IMR-90 (cell line): ENCODE results near the gene UCK2. TPM values are rescaled to one million over a fixed set of nuclear protein-coding genes. Genes with fewer than 3 reads are reported as not detected.

ENCODE experiments used
- ATAC-seq: fragments of 200-7000 bp; cut with Tn5 transposase; 2 replicates; pipeline ENCODE4 v1.9.1; 2020; ENCODE audit warnings: low read depth, mild to moderate bottlenecking, moderate library complexity
- BruUV-seq: library from RNA; stranded (reverse); fragments of 400-500 nt; replicated peaks from 2 replicates; lab custom pipeline; 2021; lab: Mats Ljungman, UMichigan
- CTCF ChIA-PET: fragments of 300-600 bp; formaldehyde crosslinking; extraction: SDS; loops from one replicate; lab custom pipeline; 2021; ENCODE audit warnings: antibody characterized with exemption; lab: Yijun Ruan, JAX
- POLR2A ChIA-PET: fragments of 300-600 bp; sonication (Branson Sonifier 250); formaldehyde crosslinking; loops from one replicate; lab custom pipeline; 2022; ENCODE audit warnings: antibody characterized with exemption; ENCODE audit not compliant: unreplicated experiment; lab: Charles Lee
- DNase-seq: peaks from one replicate; pipeline ENCODE4 v3.0.0; 2013
- H2AFZ ChIP-seq: replicated peaks from 2 replicates; pipeline ENCODE3; 2013; ENCODE audit warnings: low read length, mild to moderate bottlenecking; ENCODE audit not compliant: poor library complexity
- H2AK5ac ChIP-seq: 2 replicates; pipeline ENCODE4 v1.6.1; 2013; ENCODE audit warnings: low read depth, low read length, inconsistent platforms
- H2AK9ac ChIP-seq: replicated peaks from 2 replicates; pipeline ENCODE3; 2013; ENCODE audit warnings: mild to moderate bottlenecking, low read depth, low read length, moderate library complexity; ENCODE audit not compliant: poor library complexity
- H2BK120ac ChIP-seq: 2 replicates; pipeline ENCODE4 v1.6.1; 2013; ENCODE audit warnings: low read depth, low read length, inconsistent platforms
- H2BK15ac ChIP-seq: 3 replicates; pipeline ENCODE4 v1.6.1; 2013; ENCODE audit warnings: low read depth, low read length, inconsistent platforms
- H2BK20ac ChIP-seq: 2 replicates; pipeline ENCODE4 v1.6.1; 2013; ENCODE audit warnings: low read depth, mild to moderate bottlenecking, inconsistent platforms, low read length, moderate library complexity
- H2BK5ac ChIP-seq: 2 replicates; pipeline ENCODE4 v1.6.1; 2013; ENCODE audit warnings: mild to moderate bottlenecking, low read depth, low read length, inconsistent platforms; ENCODE audit not compliant: poor library complexity, severe bottlenecking
- H3K14ac ChIP-seq: replicated peaks from 2 replicates; pipeline ENCODE4 v1.6.1; 2013; ENCODE audit warnings: low read depth, low read length, inconsistent platforms
- H3K18ac ChIP-seq: 2 replicates; pipeline ENCODE4 v1.6.1; 2013; ENCODE audit warnings: low read depth, low read length, control low read depth
- H3K23ac ChIP-seq: 2 replicates; pipeline ENCODE4 v1.6.1; 2013; ENCODE audit warnings: low read depth, low read length, inconsistent platforms
- H3K27ac ChIP-seq: 2 replicates; pipeline ENCODE4 v1.5.1; 2013; ENCODE audit warnings: mild to moderate bottlenecking, control low read depth, low read length; ENCODE audit not compliant: insufficient read depth
- H3K27me3 ChIP-seq: 2 replicates; pipeline ENCODE4 v1.6.1; 2013; ENCODE audit warnings: low read length; ENCODE audit not compliant: control insufficient read depth, insufficient read depth
- H3K36me3 ChIP-seq: 2 replicates; pipeline ENCODE4 v1.6.1; 2013; ENCODE audit warnings: low read length, mixed read lengths; ENCODE audit not compliant: control insufficient read depth, insufficient read depth
- H3K4ac ChIP-seq: 2 replicates; pipeline ENCODE4 v1.6.1; 2013; ENCODE audit warnings: low read depth, low read length, inconsistent platforms
- H3K4me1 ChIP-seq: 2 replicates; pipeline ENCODE4 v1.6.1; 2013; ENCODE audit warnings: low read length, mixed read lengths; ENCODE audit not compliant: control insufficient read depth, insufficient read depth
- H3K4me2 ChIP-seq: 2 replicates; pipeline ENCODE4 v1.6.1; 2013; ENCODE audit warnings: low read depth, mild to moderate bottlenecking, control low read depth, low read length, moderate library complexity
- H3K4me3 ChIP-seq: 2 replicates; pipeline ENCODE4 v1.5.1; 2013; ENCODE audit warnings: low read depth, mild to moderate bottlenecking, control low read depth, low read length, moderate library complexity; ENCODE audit not compliant: insufficient read depth
- H3K56ac ChIP-seq: 2 replicates; pipeline ENCODE4 v1.6.1; 2013; ENCODE audit warnings: low read length, inconsistent platforms; ENCODE audit not compliant: insufficient read depth; ENCODE audit errors: extremely low read depth
- H3K79me1 ChIP-seq, 2 experiments: 2 replicates each; pipeline ENCODE4 v1.6.1; 2013; ENCODE audit warnings: low read length in 2 of 2, inconsistent platforms in 1 of 2, low read depth in 1 of 2
- H3K9ac ChIP-seq: 2 replicates; pipeline ENCODE4 v1.6.1; 2013; ENCODE audit warnings: low read depth, low read length, control low read depth
- H3K9me1 ChIP-seq: 2 replicates; pipeline ENCODE4 v1.6.1; 2013; ENCODE audit warnings: low read length, inconsistent platforms; ENCODE audit not compliant: insufficient read depth
- H3K9me3 ChIP-seq: 2 replicates; pipeline ENCODE4 v1.6.1; 2013; ENCODE audit warnings: low read length; ENCODE audit not compliant: control insufficient read depth, insufficient read depth
- H4K20me1 ChIP-seq: 2 replicates; pipeline ENCODE4 v1.6.1; 2013; ENCODE audit warnings: low read length, inconsistent platforms; ENCODE audit not compliant: insufficient read depth
- H4K5ac ChIP-seq: 2 replicates; pipeline ENCODE4 v1.6.1; 2013; ENCODE audit warnings: mild to moderate bottlenecking, low read depth, low read length, control low read depth
- H4K8ac ChIP-seq, 2 experiments: 2 replicates each; pipeline ENCODE4 v1.6.1; 2013; ENCODE audit warnings: low read depth in 2 of 2, low read length in 2 of 2, control low read depth in 1 of 2, inconsistent platforms in 1 of 2
- H4K91ac ChIP-seq: 2 replicates; pipeline ENCODE4 v1.6.1; 2013; ENCODE audit warnings: low read depth, low read length, inconsistent platforms; ENCODE audit not compliant: insufficient read depth
- BHLHE40 ChIP-seq: fragments of 150-350 bp; IDR thresholded peaks from 2 replicates; pipeline ENCODE4 v1.6.1; 2016; ENCODE audit warnings: mild to moderate bottlenecking, low read depth, low read length
- CEBPB ChIP-seq: IDR thresholded peaks from 2 replicates; pipeline ENCODE4 v1.6.1; 2012; ENCODE audit warnings: low read depth, low read length, improper control_type of control experiment
- CHD1 ChIP-seq: IDR thresholded peaks from 2 replicates; pipeline ENCODE4 v1.6.1; 2012; ENCODE audit warnings: low read depth, low read length, improper control_type of control experiment
- FOS ChIP-seq: fragments of 150-350 bp; IDR thresholded peaks from 2 replicates; pipeline ENCODE4 v1.6.1; 2016; ENCODE audit warnings: low read depth, low read length
- MAFK ChIP-seq: IDR thresholded peaks from 2 replicates; pipeline ENCODE4 v1.6.1; 2012; ENCODE audit warnings: low read depth, low read length, improper control_type of control experiment
- MAZ ChIP-seq: IDR thresholded peaks from 2 replicates; pipeline ENCODE4 v1.6.1; 2012; ENCODE audit warnings: low read depth, mild to moderate bottlenecking, low read length, improper control_type of control experiment, moderate library complexity, borderline replicate concordance
- MXI1 ChIP-seq: IDR thresholded peaks from 2 replicates; pipeline ENCODE4 v1.6.1; 2012; ENCODE audit warnings: low read depth, mild to moderate bottlenecking, low read length, moderate library complexity, borderline replicate concordance
- NFE2L2 ChIP-seq: fragments of 150-350 bp; IDR thresholded peaks from 2 replicates; pipeline ENCODE4 v1.6.1; 2016; ENCODE audit warnings: low read depth, mild to moderate bottlenecking, low read length
- POLR2A ChIP-seq: IDR thresholded peaks from 2 replicates; pipeline ENCODE4 v1.6.1; 2012; ENCODE audit warnings: mild to moderate bottlenecking, low read depth, low read length
- RAD21 ChIP-seq: IDR thresholded peaks from 2 replicates; pipeline ENCODE4 v1.6.1; 2012; ENCODE audit warnings: low read length, improper control_type of control experiment
- RCOR1 ChIP-seq: IDR thresholded peaks from 2 replicates; pipeline ENCODE4 v1.6.1; 2012; ENCODE audit warnings: mild to moderate bottlenecking, low read length, improper control_type of control experiment; ENCODE audit not compliant: insufficient replicate concordance
- RFX5 ChIP-seq: IDR thresholded peaks from 2 replicates; pipeline ENCODE4 v1.8.0; 2012; ENCODE audit warnings: low read depth, mild to moderate bottlenecking, low read length, moderate library complexity
- SMC3 ChIP-seq: fragments of 150-350 bp; IDR thresholded peaks from 2 replicates; pipeline ENCODE4 v1.6.1; 2016; ENCODE audit warnings: low read depth, mild to moderate bottlenecking, antibody characterized with exemption, low read length, moderate library complexity
- WGBS, 2 experiments: methylation state at CpG; one replicate each; pipeline versions ENCODE4 v1.1.5 to v1.1.7; 2013; ENCODE audit warnings: missing lambda C conversion rate in 2 of 2; ENCODE audit not compliant: insufficient read length in 1 of 2; ENCODE audit errors: extremely low coverage in 2 of 2; 5-methylcytosine and 5-hydroxymethylcytosine counted together
- dilution Hi-C: fragments of 300-500 bp; cut with HindIII; formaldehyde crosslinking; loops from one replicate; pipeline ENCODE4 v1.14.3; 2018; ENCODE audit warnings: low sequenced_read_pairs; ENCODE audit not compliant: unreplicated experiment
- in situ Hi-C: fragments of 300-500 bp; cut with MboI; formaldehyde crosslinking; loops from 3 replicates; pipeline ENCODE4 v1.14.3; 2019; ENCODE audit warnings: low sequenced_read_pairs, inconsistent platforms, mixed read lengths
- intact Hi-C: fragments of 100-400 bp; cut with micrococcal nuclease; formaldehyde crosslinking; loops from 2 replicates; pipeline ENCODE4 v1.10.0; 2022
- polyA plus RNA-seq, 3 experiments: library from polyadenylated mRNA; depleted of rRNA; stranded (reverse); fragments of >200 nt; gene quantifications; 2 replicates each; pipeline ENCODE4 v1.2.3, GENCODE V29; 2012; ENCODE audit warnings: low replicate concordance in 1 of 3
- total RNA-seq: library from RNA; depleted of rRNA; stranded (reverse); fragments of >200 nt; gene quantifications from 2 replicates; pipeline ENCODE4 v1.2.3, GENCODE V29; 2012
- TF ChIP-seq, protein P1 (sequence below): fragments of 150-350 bp; IDR thresholded peaks from 2 replicates; pipeline ENCODE4 v1.6.1; 2017; ENCODE audit warnings: mild to moderate bottlenecking, antibody characterized with exemption, low read length, low read depth
- TF ChIP-seq, protein P2 (sequence below): conservative IDR thresholded peaks from 2 replicates; pipeline ENCODE4 v1.5.1; 2012; ENCODE audit warnings: mild to moderate bottlenecking, low read depth, low read length, improper control_type of control experiment
- TF ChIP-seq, protein P3 (sequence below): fragments of 150-350 bp; IDR thresholded peaks from 2 replicates; pipeline ENCODE4 v1.6.1; 2016; ENCODE audit warnings: low read depth, mild to moderate bottlenecking, low read length, moderate library complexity, borderline replicate concordance

UCK2 gene
- total and polyA plus RNA-seq, 2 of the 4 experiments (the other 2 are of a cell fraction), result 83.0 to 87.8 TPM

DNA sequence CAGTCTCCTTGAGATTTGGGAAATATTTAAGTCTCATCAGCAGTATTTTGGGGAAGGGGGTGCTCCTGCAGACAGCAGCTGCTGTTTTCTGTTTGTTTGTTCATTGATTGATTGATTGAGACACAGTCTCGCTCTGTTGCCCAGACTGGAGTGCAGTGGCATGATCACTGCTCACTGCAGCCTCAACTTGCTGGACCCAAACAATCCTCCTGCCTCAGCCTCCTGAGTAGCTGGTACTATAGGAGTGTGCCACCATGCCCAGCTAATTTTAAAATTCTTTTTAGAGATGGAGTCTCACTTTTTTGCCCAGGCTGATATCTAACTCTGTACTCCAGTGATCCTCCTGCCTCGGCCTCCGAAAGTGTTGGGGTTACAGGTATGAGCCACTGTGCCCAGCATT, 18.2 kb downstream of the UCK2 start:
- H3K56ac ChIP-seq, result no peak overlapping the region
- H3K36me3 ChIP-seq, result no peaks in the 10 kb centered on the region; the same call in 1 of the 2 replicates
- H2BK15ac ChIP-seq, result no peak overlapping the region
- H2AK5ac ChIP-seq, result no peak overlapping the region
- no peak for DNase-seq
- no peak overlapping the region for H2BK120ac ChIP-seq
- H3K18ac ChIP-seq, result no peak overlapping the region
- no peak overlapping the region for H4K5ac ChIP-seq
- intact Hi-C loops, result no loop called here
- no peak overlapping the region for H3K4ac ChIP-seq
- peaks cover 19% of the 10 kb centered on the region for H3K4me1 ChIP-seq
- H3K14ac ChIP-seq, result no peak overlapping the region
- H3K23ac ChIP-seq, result no peak overlapping the region
- no peak overlapping the region for H2AK9ac ChIP-seq
- H2BK5ac ChIP-seq, result no peak overlapping the region
- dilution Hi-C loops, result no loop called here
- H3K79me1 ChIP-seq, result peaks cover 41 to 91% of the 10 kb centered on the region in 2 experiments
- no peak overlapping the region for H4K8ac ChIP-seq
- no peak for ATAC-seq
- H4K91ac ChIP-seq, result no peak overlapping the region
- no peak overlapping the region for H3K4me3 ChIP-seq
- 100% methylated on average over 2 of the region's 3 CpGs; no CpG with 5 or more reads in 1 of the 2 experiments for WGBS, 2 experiments
- CTCF ChIA-PET, result no interaction called here
- H3K9me3 ChIP-seq, result no peaks in the 10 kb centered on the region
- no peak overlapping the region for H3K4me2 ChIP-seq
- in situ Hi-C loops, result no loop called here
- H2AFZ ChIP-seq, result no peak overlapping the region
- no TSS peak for BruUV-seq
- no peak overlapping the region for H3K9ac ChIP-seq
- H3K27me3 ChIP-seq, result no peaks in the 10 kb centered on the region
- POLR2A ChIA-PET, result no interaction called here
- H3K9me1 ChIP-seq, result peaks cover 21% of the 10 kb centered on the region
- no peak overlapping the region for H3K27ac ChIP-seq
- TF ChIP-seq MAZ (no peak), SMC3 (no peak), MXI1 (no peak), FOS (no peak), RFX5 (no peak), POLR2A (no peak), BHLHE40 (no peak), CEBPB (no peak), NFE2L2 (no peak), MAFK (no peak), RCOR1 (no peak), CHD1 (no peak), RAD21 (no peak)
- TF ChIP-seq, protein P1, sequence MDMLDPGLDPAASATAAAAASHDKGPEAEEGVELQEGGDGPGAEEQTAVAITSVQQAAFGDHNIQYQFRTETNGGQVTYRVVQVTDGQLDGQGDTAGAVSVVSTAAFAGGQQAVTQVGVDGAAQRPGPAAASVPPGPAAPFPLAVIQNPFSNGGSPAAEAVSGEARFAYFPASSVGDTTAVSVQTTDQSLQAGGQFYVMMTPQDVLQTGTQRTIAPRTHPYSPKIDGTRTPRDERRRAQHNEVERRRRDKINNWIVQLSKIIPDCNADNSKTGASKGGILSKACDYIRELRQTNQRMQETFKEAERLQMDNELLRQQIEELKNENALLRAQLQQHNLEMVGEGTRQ, result no peak
- TF ChIP-seq, protein P2, sequence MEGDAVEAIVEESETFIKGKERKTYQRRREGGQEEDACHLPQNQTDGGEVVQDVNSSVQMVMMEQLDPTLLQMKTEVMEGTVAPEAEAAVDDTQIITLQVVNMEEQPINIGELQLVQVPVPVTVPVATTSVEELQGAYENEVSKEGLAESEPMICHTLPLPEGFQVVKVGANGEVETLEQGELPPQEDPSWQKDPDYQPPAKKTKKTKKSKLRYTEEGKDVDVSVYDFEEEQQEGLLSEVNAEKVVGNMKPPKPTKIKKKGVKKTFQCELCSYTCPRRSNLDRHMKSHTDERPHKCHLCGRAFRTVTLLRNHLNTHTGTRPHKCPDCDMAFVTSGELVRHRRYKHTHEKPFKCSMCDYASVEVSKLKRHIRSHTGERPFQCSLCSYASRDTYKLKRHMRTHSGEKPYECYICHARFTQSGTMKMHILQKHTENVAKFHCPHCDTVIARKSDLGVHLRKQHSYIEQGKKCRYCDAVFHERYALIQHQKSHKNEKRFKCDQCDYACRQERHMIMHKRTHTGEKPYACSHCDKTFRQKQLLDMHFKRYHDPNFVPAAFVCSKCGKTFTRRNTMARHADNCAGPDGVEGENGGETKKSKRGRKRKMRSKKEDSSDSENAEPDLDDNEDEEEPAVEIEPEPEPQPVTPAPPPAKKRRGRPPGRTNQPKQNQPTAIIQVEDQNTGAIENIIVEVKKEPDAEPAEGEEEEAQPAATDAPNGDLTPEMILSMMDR, result no peak
- TF ChIP-seq, protein P3, sequence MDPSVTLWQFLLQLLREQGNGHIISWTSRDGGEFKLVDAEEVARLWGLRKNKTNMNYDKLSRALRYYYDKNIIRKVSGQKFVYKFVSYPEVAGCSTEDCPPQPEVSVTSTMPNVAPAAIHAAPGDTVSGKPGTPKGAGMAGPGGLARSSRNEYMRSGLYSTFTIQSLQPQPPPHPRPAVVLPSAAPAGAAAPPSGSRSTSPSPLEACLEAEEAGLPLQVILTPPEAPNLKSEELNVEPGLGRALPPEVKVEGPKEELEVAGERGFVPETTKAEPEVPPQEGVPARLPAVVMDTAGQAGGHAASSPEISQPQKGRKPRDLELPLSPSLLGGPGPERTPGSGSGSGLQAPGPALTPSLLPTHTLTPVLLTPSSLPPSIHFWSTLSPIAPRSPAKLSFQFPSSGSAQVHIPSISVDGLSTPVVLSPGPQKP, result no peak
- H2BK20ac ChIP-seq, result no peak overlapping the region
- peaks cover 65% of the 10 kb centered on the region for H4K20me1 ChIP-seq
